NCI-H2227 (cell line): ENCODE data around the gene KCND1.
A peak's percentile ranks its signal among the peaks of the same experiment; 100 is the strongest.

Experiments
- DNase-seq: peaks from one replicate; lab custom pipeline; 2025; ENCODE audit not compliant: unreplicated experiment; lab: John Stamatoyannopoulos, UW

Gene KCND1

DNA sequence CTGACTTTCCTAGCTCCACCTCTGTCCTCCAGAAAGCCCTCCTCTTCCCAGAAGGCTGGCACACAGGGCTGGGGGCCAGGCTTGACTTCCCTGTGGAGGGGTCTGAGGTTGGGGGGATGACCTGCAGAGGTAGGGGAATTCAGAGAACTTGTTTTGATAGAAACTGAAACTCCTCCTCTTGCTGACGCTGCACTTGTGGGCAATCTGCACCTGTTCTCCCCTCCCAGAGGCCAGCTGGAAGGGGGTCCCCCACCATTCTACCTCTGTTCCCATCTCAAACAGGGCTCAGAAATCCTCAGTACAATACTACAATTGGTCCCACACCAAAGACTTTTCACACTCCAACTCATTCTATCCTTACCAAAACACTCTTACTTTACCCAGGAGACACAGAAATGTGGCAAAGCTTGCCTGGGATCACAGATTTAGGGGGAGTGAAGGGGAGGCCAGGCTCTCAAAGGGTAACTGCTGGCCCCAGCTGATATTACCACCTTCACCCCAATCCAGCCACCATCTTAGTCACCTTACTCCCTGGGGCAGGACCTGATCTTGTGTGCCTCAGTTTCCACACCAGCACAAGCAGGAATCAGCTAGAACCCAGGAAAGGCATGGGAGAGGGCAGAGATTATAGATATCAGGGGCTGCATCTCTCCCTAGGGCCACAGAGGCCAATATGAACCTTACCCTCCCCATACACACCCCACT, 32.8 kb downstream of the KCND1 start:
- DNase-seq = no peak

DNA sequence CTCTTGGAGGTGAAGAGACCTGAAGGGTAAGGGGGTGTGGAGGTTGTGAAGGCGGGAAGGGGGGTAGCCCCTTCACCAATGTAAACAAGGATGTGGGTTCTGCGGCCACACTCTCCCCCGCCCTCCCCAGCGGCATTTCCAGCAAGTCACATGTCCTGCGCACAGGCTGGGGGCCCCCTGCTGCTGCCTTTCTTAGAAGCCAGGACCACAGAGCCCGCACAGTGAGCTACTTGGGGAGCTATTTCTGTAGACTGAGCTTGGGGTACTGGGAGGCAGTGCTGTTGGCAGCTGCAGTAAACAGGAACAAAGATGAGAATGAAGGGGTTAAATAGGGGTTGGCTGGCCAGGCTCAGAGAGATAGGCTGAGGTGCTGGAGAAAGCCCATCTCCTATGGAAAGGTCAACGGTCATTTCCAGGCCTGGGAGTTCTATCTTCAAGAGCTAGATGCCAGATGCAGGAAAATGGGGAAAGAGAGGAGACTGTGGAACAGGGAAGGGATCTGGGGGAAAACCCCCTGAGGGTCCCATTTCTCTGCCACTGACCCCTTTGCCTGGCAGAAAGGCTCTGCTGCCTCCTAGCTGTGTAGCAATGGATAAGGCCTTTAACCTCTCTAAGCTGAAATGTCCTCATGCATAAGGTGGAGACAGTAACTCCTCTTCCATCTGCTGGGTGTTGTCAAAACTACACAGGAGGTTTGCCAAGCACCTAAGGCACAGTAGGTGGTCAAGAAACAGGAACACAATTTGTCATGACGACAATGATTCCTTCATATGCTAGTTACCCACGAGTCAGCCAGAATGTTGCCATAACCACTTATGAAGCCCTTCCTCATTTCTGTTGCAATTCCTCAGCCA, 34.4 kb downstream of the KCND1 start:
- no peak for DNase-seq

DNA sequence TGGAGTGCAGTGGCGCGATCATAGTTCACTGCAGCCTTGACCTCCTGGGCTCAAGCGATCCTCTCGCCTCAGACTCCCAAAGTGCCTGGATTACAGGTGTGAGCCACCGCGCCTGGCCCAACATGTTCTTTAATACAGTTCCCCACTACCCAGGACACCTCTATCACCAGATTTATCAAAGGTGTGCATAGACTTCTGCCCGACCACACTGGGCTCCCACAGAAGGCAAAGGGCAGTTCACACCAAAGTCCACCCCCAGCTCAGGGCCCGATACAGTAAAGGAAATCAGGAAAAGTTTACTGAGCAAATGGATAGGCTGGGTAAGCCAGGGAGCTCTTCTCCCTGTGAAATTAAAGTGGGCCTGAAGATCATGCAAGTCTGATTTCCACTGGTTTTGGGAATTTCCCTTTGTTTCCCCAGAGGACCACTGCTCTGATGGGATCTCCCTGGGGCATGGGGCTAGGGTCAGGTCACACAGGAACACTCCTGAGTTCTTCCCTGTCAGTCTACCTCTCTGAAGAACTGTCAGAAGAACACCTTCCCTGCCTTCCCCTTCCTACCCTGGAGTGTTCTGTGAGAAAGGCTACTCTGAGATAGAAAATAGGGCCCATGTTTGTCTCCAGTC, 35.1 kb downstream of the KCND1 start:
- no peak for DNase-seq

DNA sequence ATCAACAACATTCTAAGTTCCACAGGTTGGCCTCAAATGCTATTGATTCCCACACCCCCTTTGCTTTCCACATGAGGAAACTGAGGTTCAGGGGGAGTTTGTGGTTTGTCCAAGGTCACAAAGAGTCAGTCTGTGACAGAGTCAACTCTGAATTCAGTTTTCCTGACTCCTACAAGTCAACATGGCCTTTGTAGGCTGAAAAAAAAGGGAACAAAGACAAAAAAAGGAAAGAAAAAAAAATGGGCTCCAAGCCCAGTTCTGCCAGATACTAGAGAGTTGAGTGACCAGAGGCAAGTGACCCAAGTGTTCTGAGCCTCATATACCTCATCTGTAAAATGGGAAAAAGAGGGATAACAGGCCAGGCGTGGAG, 36.4 kb downstream of the KCND1 start:
- no peak for DNase-seq

DNA sequence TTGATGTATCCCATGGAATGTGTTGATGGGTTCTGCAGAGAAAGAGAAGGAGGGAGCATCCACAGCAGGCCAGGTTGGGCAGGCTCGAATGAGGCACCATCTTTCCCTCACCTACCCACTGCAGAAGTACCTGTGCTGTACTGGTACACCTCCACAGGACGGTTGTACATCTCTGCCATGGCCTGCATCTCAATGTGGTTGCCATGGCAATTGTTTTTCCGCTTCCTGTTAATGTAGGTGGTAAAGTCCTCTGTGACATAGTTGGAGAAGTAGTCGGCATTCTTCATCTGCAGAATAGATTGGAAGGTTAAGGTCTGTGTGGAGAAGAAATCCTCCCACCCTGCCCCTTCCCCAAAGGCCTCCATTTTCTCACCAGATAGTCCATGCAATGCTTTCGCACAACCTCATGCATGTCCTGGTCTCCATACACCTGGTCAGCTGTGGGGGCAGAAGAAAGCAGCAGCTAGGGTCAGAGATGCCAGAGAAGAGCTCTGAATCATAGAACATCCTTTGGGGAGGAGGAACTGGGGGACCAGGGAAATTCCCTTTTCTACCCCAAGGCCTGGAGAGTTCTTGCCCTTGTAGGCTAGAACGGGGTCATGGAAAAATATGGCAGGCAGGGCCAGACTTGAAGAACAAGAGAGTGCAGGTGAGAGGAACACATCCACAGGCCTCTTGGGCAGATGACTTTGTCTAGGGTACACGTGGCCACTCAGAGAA, 36.9 kb downstream of the KCND1 start:
- no peak for DNase-seq

DNA sequence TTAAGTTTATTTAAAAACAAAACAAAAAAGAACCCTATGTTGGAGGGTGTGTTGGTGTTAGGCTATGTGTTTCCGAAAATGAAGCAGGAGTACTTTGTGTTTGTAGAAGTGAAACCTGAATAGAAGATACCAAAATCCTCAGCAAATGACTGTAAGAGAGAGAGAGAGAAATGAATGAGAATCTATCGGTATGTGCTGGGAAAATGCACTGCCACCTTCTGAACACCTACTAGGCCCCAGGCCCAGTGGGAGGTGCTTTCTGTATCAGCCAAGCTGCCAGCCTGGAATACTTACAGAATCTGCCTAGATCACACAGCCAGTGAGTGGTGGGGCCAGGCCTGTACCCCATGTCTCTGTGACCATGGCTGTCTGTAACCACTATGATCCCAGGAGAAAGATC, 37.9 kb downstream of the KCND1 start:
- no peak for DNase-seq

DNA sequence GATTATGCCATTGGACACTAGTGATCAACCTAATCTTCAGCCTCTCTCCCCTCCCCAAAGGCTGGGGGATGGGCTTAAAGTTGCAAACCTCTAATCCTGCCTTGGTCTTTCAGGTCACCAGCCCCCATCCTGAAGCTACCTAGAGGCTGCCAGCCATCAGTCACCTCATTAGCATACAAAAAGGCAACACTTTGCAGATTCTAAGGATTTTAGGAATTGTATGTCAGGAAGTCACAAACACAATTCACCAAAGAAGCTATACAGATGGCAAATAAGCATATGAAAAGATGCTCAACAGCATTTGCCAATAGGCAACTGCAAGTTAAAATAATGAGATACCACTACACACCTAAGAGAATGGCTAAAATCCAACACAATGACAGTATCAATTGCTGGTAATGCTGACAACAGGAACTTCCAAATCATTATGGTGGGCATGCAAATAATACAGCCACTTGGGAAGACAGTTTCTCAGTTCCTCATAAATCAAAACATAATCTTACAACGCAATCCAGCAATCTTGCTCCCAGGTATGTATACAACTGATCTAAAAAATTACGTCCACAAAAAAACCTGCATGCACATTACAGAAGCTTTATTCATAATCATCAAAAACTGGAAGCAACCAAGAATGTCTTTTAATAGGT, 43.8 kb downstream of the KCND1 start:
- no peak for DNase-seq

DNA sequence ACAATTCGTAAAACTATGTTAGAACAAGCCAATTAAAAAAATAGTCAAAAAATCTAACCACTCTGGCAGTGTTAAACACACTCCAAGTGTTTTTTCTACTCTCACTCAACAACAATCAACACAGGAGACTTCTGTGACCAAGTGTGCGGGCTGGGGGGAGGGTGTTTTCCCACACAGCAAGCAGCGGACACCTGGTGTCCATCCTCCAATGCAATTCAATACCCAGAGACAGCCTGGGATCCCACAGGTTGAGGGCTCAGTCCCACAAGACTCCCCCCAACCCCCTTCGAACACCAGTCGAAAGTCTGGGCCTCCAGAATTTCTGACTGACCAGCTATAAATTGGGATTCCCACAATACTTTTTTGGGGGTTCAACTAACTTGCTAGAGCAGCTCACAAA, 44.5 kb downstream of the KCND1 start:
- DNase-seq = no peak

DNA sequence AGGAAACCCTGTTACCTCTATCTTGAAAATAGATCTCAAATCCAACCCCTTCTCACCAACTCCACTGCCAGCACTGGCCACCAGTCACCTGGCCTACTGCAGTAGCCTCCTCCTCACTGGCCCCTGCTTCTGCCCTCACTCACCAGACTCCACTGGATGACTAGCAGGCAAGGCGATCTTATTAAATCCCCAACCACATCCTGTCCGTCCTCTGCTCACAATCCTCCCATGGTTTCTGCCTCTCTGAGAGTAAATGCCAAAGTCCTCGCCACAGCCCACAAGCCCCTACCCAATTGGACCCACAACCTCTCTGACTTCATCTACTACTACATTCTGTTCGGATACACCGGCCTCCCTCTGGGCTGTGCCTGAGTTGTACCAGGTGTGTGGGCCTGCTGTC, 47.4 kb downstream of the KCND1 start:
- no peak for DNase-seq

DNA sequence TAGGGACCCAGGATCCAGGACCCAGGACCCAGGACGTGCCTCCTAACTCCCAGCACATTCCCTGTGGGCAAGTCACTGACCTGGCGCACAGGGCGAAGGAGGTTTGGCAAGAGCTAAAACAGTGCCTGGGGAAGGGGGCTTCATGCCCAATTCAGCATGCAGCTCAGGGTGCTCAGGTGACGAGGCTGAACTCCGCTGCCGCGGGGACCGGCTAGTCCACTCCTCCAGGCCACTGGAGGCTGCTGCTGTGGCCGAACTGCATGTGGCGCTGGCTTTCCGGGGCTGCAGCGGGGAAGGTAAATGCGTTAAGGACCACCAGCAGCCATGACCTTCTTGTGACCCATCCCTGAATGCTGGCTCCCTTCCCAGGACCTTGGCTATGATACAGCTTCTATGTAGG, 47.9 kb downstream of the KCND1 start:
- DNase-seq = no peak

DNA sequence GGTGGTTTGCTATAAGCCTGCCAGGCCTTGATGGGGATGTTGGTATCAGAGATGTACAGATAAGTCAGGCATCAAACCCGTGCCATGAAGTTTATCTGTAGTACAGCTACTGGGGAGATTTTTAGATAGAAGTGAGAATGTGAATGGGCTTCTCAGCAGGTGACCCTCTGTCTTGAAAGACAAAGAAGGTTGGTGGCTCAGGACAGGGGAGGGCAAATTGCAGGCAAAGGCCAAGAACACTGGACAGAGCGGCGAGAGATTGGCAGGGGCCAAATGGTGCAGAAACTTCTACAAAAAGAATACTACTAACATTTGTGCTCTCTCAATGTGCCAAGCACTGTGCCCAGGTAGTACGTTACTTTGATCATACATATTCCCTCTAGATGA, 50.9 kb downstream of the KCND1 start:
- no peak for DNase-seq

DNA sequence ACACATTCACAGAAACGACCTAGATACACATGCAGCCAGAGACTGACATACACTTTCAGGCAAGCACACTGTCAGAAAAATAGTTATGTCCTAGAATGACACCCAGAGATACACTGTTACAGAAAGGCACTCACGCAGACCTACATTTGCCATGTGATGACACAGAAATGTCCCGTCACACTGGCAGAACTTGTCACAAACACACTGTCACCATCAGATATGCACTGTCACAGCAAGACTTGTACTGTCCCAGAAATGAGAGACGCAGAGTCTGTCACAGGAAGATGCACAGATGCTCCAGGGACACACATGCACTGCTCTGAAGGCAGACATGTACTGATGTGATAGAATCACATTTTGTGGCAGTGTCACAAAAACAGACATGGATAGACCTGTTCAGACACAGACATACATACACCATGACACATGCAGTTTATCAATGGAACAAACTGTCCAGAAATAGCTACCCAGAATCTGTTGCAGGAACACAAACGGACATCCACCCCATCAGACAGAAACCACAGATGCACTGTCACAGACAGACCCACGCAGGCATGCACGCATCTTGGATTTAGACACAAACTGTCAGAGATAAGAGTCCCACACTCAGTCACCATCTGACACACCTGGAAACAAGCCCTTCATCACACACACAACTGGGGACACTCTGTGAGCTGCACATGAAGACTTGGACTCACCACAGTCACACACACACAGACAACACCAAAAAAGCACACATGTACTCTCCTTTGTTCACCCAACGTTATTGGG, 51.5 kb downstream of the KCND1 start:
- DNase-seq = no peak

DNA sequence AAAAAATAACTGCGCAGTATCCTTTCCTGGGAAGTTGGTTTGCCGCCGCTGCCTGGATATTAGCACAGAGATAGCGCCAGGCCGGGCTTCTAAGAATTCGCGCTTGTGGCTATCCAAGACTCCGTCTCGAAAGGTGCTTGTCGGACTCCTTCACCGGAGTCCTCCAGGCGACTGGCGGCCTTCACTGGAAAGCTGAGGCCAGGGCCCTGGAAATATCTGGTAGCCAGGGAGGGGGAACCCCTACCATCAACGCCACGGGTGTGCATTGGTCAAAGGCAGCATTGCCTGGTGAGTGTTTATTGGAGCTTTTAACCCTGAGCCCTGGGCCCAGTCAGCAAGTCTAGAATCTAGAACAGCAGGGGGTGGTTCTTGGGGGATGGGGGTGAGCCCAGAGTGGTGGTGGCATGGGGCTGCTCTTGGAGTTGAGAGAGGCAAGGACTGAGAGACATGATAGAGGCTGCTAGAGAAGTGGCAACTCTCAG, 52.2 kb downstream of the KCND1 start:
- peak; percentile 76 for DNase-seq

DNA sequence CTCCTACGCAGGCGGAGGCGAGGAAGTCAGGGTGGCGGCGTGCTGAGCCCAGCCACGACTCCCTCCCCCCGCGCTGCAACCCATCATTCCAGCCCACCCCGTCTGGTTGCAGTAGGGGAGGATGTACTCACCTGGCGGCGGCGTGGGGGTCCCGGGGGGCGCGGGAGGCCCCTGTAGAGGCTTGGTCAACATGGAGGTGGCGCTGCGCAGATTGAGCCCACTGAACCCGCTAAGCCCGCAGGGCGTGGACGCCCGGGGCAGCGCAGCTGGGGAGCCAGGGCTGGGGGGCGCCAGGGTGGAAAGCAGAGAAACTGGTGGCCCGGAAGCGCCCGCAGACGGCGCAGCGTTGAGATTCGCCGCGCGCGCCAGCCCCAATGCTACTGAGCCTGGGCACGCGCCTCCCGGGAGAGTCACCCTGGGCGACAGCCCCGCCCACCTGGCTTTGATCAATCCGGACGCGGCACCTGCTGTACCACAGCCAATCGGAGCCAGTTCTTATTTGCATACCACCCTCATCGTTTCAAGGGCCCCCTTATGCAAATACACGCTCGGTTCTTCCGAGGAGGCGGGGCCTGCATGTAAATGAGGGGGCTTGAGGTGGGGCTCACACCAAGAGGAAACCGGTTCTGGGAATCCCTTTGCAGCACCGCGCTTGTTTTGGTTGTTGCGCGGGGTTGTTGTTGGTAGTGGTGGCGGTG, 52.9 kb downstream of the KCND1 start, which contains the start of gene PIM2:
PIM2 (minus strand) TSS at position 382 of the 698 bp plus-strand sequence; CDS start at position 192, 190 bp downstream.
- peak; percentile 99 for DNase-seq

DNA sequence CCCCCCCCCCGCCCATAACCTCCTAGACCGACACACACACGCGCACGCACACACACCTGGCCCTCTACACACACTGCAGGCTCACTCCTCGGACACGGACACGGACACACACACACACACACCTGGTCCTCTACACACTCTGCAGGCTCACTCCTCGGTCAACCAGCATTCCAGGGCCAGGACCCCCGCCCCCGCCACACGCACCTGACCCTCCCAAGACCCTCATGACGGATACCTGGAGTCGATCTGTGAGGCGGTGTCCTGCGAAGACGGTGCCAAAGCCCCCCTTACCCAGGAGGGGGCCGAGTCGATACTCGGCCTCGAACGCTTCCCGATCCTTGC, 53.4 kb downstream of the KCND1 start:
- DNase-seq = no peak

DNA sequence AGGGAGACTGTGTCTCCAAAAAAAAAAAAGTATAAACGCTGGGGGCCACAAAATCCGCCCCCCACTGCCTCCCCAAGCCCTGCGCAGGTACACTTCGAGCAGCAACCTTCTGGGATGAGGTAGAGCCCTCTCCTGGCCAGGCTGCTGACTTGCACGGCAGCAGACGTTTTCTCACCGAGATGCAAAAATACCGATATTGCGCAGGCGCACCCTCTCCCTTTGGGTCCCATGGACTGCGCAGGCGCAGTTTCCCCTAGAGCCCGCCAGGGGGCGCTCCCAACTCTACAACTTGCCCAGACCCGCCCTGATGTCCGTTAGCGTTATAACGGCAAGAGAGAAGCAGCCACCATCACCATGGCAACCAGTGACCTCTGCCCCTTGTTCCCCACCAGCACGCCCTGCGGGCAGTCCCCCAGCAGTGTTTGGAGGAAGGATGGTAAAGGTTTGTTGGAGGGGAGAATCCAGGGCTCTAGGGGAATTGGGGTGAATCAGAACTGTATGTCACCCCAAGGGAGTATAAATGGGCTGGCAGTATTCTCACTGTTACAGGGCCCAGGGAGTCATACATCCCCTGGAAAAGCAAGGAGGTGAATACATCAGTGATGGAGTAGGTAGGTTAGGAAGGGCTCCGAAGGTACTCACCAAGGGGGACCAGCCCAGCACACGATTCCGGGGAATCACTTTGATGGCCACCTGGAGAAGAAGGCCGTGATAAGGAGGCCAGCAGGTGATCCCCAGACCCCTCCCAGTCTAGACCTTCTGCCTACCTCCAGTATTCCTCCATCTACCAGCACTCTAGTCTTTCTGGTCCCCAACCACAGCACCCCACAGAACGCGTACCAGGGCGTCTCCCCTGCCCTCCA, 54.3 kb downstream of the KCND1 start:
- DNase-seq = peak; percentile 98

DNA sequence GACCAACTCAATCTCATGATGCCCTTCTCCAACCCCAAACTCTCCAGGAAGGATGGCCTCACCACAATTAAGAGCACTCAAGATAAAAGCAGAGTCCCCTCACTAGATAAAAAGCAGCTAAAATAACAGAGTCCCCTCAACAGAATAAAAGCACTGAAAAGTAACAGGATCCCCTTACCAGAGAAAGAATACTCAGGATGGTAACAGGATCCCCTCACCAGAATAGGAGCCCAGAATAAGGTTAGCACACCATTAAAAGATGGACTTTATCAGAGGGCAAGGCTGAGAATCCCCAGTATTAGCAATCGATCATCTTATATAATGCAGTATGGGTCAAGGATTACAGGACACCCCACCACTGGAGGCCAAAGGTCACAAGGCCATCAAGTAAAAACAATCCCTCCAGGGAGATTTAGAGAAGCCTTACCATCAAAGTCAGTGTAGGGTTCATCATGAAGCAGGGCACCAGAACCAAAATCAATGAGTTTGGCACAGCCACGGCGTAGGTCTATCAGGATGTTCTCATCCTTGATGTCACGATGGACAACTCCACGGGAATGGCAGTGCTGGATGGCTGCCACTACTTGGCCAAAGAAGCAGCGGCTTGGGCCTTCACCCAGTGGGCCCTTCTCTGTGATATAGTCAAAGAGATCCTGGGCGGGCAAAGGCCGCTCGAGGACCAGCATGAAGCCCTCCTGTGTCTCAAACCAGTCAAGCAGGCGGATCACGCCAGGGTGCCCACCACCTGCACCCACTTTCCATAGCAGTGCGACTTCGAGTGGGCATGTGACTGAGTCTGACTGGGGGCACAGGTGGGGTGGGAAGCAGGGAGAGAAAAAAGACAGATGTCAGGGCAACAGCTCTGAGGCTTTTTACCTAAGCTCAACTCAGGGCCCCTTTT, 56.8 kb downstream of the KCND1 start:
- no peak for DNase-seq
